ENCODE data around the gene PPM1A. TPM values are rescaled to one million over a fixed set of nuclear protein-coding genes. Genes with fewer than 3 reads are reported as not detected.

The PPM1A gene
- total and polyA plus RNA-seq, 2 of the 13 experiments (the other 11 are each of a cell fraction or from before 2014, with no cell fraction given), result 23.3 to 29.8 TPM

DNA sequence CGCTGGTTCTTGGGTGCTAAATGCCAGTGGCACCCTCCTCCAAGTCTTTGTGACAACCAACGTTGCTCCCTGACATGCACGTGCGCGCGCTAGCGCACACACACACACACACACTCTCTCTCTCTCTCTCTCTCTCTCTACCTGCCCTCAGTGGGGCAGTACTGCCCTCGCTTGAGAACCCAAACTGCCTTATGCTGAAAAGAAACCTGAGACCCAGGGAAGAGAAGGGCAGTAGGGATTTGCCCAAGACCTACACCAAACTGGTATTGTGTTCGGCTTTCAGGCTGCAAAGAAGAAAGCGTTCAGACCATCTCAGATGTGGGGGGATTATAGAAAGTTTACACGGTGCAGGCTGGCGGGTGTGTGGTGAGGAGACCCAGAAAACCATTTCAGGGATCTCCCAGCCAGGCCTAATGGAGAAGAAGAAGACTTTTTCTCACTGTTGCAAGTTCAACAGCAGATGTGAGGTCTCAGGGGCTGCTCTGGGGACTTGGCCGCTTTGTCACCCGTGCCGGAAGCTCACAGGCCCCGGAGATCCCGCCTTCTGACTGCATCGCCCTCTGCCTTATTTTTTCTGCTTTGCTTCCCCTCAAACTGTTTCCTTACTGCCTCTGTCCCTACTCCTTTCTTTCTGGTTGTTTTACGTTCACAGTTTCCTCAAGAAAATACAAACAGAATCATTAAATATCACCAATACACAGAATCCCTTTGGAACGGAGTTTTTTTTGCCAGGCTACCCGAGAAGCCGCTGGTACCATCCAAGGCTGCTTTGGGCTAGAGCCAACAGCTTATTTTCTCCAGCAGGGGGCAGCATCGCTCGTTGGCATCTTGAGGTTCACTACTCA lies 82.4 kb downstream of the PPM1A start (continued):
- TF ChIP-seq, protein P1, sequence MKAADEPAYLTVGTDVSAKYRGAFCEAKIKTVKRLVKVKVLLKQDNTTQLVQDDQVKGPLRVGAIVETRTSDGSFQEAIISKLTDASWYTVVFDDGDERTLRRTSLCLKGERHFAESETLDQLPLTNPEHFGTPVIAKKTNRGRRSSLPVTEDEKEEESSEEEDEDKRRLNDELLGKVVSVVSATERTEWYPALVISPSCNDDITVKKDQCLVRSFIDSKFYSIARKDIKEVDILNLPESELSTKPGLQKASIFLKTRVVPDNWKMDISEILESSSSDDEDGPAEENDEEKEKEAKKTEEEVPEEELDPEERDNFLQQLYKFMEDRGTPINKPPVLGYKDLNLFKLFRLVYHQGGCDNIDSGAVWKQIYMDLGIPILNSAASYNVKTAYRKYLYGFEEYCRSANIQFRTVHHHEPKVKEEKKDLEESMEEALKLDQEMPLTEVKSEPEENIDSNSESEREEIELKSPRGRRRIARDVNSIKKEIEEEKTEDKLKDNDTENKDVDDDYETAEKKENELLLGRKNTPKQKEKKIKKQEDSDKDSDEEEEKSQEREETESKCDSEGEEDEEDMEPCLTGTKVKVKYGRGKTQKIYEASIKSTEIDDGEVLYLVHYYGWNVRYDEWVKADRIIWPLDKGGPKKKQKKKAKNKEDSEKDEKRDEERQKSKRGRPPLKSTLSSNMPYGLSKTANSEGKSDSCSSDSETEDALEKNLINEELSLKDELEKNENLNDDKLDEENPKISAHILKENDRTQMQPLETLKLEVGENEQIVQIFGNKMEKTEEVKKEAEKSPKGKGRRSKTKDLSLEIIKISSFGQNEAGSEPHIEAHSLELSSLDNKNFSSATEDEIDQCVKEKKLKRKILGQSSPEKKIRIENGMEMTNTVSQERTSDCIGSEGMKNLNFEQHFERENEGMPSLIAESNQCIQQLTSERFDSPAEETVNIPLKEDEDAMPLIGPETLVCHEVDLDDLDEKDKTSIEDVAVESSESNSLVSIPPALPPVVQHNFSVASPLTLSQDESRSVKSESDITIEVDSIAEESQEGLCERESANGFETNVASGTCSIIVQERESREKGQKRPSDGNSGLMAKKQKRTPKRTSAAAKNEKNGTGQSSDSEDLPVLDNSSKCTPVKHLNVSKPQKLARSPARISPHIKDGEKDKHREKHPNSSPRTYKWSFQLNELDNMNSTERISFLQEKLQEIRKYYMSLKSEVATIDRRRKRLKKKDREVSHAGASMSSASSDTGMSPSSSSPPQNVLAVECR (CRISPR knock-in tag; IDR thresholded peaks at IDR 0.05; ENCODE audit: borderline replicate concordance), result peak; percentile 60; the same call in 1 of the 2 replicates
- peak; percentile 89 for TF ChIP-seq BHLHE40 (IDR thresholded peaks at IDR 0.05; ENCODE audit: low read length)
- TF ChIP-seq, protein P2, sequence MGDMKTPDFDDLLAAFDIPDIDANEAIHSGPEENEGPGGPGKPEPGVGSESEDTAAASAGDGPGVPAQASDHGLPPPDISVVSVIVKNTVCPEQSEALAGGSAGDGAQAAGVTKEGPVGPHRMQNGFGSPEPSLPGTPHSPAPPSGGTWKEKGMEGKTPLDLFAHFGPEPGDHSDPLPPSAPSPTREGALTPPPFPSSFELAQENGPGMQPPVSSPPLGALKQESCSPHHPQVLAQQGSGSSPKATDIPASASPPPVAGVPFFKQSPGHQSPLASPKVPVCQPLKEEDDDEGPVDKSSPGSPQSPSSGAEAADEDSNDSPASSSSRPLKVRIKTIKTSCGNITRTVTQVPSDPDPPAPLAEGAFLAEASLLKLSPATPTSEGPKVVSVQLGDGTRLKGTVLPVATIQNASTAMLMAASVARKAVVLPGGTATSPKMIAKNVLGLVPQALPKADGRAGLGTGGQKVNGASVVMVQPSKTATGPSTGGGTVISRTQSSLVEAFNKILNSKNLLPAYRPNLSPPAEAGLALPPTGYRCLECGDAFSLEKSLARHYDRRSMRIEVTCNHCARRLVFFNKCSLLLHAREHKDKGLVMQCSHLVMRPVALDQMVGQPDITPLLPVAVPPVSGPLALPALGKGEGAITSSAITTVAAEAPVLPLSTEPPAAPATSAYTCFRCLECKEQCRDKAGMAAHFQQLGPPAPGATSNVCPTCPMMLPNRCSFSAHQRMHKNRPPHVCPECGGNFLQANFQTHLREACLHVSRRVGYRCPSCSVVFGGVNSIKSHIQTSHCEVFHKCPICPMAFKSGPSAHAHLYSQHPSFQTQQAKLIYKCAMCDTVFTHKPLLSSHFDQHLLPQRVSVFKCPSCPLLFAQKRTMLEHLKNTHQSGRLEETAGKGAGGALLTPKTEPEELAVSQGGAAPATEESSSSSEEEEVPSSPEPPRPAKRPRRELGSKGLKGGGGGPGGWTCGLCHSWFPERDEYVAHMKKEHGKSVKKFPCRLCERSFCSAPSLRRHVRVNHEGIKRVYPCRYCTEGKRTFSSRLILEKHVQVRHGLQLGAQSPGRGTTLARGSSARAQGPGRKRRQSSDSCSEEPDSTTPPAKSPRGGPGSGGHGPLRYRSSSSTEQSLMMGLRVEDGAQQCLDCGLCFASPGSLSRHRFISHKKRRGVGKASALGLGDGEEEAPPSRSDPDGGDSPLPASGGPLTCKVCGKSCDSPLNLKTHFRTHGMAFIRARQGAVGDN (CRISPR knock-in tag; IDR thresholded peaks at IDR 0.05), result peak; percentile 63
- 0 out of 2 replicates have a peak, but pooled peaks have one; percentile 26 for TF ChIP-seq FOXJ3 (CRISPR knock-in tag; IDR thresholded peaks at IDR 0.05; ENCODE audit: borderline replicate concordance)
- TF ChIP-seq MAZ (IDR thresholded peaks at IDR 0.05; ENCODE audit: borderline replicate concordance, low read depth, low read length), result no peak
- TF ChIP-seq MAZ (CRISPR knock-in tag; IDR thresholded peaks at IDR 0.05; ENCODE audit: low read depth), result 0 out of 2 replicates have a peak, but pooled peaks have one; percentile 14
- TF ChIP-seq NRL (CRISPR knock-in tag; IDR thresholded peaks at IDR 0.05; ENCODE audit: borderline replicate concordance), result peak; percentile 61; the same call in 1 of the 2 replicates
- peak; percentile 26; the same call in 1 of the 2 replicates for TF ChIP-seq TBX2 (CRISPR knock-in tag; IDR thresholded peaks at IDR 0.05; ENCODE audit: borderline replicate concordance)
- TF ChIP-seq SAP130 (CRISPR knock-in tag; IDR thresholded peaks at IDR 0.05; ENCODE audit: low read depth), result peak; percentile 48
- TF ChIP-seq GABPB1 (CRISPR knock-in tag; IDR thresholded peaks at IDR 0.05), result peak; percentile 54; the same call in 1 of the 2 replicates
- 0 out of 2 replicates have a peak, but pooled peaks have one; percentile 30 for TF ChIP-seq GFI1 (CRISPR knock-in tag; IDR thresholded peaks at IDR 0.05; ENCODE audit: borderline replicate concordance)
- TF ChIP-seq, protein P3, sequence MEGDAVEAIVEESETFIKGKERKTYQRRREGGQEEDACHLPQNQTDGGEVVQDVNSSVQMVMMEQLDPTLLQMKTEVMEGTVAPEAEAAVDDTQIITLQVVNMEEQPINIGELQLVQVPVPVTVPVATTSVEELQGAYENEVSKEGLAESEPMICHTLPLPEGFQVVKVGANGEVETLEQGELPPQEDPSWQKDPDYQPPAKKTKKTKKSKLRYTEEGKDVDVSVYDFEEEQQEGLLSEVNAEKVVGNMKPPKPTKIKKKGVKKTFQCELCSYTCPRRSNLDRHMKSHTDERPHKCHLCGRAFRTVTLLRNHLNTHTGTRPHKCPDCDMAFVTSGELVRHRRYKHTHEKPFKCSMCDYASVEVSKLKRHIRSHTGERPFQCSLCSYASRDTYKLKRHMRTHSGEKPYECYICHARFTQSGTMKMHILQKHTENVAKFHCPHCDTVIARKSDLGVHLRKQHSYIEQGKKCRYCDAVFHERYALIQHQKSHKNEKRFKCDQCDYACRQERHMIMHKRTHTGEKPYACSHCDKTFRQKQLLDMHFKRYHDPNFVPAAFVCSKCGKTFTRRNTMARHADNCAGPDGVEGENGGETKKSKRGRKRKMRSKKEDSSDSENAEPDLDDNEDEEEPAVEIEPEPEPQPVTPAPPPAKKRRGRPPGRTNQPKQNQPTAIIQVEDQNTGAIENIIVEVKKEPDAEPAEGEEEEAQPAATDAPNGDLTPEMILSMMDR (CRISPR knock-in tag; IDR thresholded peaks at IDR 0.05), result peak; percentile 84
- TF ChIP-seq ZFP82 (CRISPR knock-in tag; IDR thresholded peaks at IDR 0.05; ENCODE audit: borderline replicate concordance), result 0 out of 2 replicates have a peak, but pooled peaks have one; percentile 44
- peak; percentile 56; the same call in 1 of the 2 replicates for TF ChIP-seq MYC (CRISPR knock-in tag; IDR thresholded peaks at IDR 0.05; ENCODE audit: borderline replicate concordance)
- TF ChIP-seq, protein P4, sequence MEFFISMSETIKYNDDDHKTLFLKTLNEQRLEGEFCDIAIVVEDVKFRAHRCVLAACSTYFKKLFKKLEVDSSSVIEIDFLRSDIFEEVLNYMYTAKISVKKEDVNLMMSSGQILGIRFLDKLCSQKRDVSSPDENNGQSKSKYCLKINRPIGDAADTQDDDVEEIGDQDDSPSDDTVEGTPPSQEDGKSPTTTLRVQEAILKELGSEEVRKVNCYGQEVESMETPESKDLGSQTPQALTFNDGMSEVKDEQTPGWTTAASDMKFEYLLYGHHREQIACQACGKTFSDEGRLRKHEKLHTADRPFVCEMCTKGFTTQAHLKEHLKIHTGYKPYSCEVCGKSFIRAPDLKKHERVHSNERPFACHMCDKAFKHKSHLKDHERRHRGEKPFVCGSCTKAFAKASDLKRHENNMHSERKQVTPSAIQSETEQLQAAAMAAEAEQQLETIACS (CRISPR knock-in tag; IDR thresholded peaks at IDR 0.05), result peak; percentile 78
- TF ChIP-seq SPEN (CRISPR knock-in tag; IDR thresholded peaks at IDR 0.05; ENCODE audit: low read depth), result 0 out of 2 replicates have a peak, but pooled peaks have one; percentile 29
